Adipose tissue (tissue), 3 donors: ENCODE data around the gene TRAPPC1. TPM values are rescaled to one million over a fixed set of nuclear protein-coding genes. Genes with fewer than 3 reads are reported as not detected.

Experiments used
- H3K27ac ChIP-seq: one replicate; pipeline ENCODE4 v1.5.1; 2013; ENCODE audit warnings: low read depth, low read length
- WGBS, 3 donors: extraction: QIAGEN DNeasy Blood & Tissue Kit; methylation state at CpG; one replicate each; pipeline ENCODE4 v1.1.7; 2013; 5-methylcytosine and 5-hydroxymethylcytosine counted together
- polyA plus RNA-seq, 3 donors: library from polyadenylated mRNA; stranded (reverse); fragments of 200-250 nt; gene quantifications; one replicate each; pipeline ENCODE4 v1.2.3, GENCODE V29; 2013
- donor health status: healthy with polysubstance abuse.
- donor health status: Bipolar disorder and iron deficiency.
- donor health status: healthy.

The TRAPPC1 gene
- polyA plus RNA-seq, 3 donors = 51.1 to 132 (median 89.0) TPM

- 0 to 1% (median 1%) methylated on average over 30 to 64 of the region's 64 CpGs for WGBS, 3 donors
- peak overlapping the region; percentile 68 for H3K27ac ChIP-seq
These were observed 46.1 kb downstream of the TRAPPC1 start for GRCh38 chr17:7885367-7886226.

DNA sequence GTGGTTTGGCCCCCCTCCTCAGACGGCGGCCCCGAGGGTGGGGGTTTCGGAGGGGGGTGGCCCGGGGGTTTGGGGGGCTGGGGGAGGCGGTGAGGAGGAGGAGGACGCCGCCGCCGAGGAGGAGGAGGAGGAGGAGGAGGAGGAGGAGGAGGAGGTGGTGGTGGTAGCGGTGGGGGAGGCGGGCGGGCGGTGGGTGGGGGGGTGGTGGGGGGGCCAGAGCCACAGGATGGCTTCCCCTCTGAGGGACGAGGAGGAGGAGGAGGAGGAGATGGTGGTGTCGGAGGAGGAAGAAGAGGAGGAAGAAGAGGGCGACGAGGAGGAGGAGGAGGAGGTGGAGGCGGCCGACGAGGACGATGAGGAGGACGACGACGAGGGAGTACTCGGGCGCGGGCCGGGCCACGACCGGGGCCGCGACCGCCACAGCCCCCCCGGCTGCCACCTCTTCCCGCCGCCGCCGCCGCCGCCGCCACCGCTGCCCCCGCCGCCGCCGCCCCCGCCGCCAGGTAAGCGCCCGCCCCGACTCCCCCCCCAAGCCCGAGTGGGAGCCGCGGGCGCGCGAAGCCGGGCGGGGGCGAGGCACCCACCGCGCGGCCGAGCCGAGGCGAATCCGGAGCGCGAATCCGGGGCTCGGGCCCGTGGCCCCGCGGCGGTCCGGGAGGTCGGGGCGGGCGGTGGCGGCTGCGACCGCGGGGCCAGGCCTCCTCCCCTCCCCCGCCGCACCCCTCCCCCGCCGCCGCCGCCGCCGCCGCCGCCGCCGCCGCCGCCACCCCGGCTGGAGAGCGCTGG, 47.0 kb downstream of the TRAPPC1 start:
- 0 to 5% (median 1%) methylated on average over 12 to 78 of the region's 100 CpGs for WGBS, 3 donors

GRCh38 chr17:7883781-7884386, 47.9 kb downstream of the TRAPPC1 start:
- 6 to 13% (median 9%) methylated on average over 3 of the region's 3 CpGs for WGBS, 3 donors
- no peak overlapping the region for H3K27ac ChIP-seq

More for the DNA sequence above, 47.0 kb downstream of the TRAPPC1 start:
- no peak overlapping the region for H3K27ac ChIP-seq

DNA sequence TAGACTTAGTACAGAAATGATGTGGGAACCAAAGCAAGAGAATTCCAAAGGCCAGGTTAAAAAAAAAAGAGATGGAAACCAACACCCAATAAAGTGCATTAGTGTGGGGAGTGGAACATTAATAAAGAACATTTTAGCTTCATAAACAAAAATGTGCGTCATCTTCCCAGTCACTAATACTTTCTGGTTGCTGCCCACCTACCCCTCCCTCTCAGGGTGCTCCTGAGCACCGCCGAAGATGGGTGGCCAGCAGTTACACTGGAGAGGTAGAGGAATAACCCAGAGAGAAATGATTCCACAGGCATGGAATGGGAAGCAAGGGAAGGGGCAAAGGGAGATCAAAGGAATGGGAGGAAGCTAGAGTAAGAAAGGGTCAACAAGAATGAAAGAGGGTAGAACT, 49.1 kb downstream of the TRAPPC1 start:
- 78 to 87% (median 79%) methylated on average over 3 of the region's 3 CpGs for WGBS, 3 donors

GRCh38 chr17:7882068-7882467, 49.7 kb downstream of the TRAPPC1 start:
- H3K27ac ChIP-seq = no peak overlapping the region
- WGBS, 3 donors = 70 to 72% (median 70%) methylated on average over 7 of the region's 7 CpGs

More for the DNA sequence above, 49.1 kb downstream of the TRAPPC1 start:
- no peak overlapping the region for H3K27ac ChIP-seq

DNA sequence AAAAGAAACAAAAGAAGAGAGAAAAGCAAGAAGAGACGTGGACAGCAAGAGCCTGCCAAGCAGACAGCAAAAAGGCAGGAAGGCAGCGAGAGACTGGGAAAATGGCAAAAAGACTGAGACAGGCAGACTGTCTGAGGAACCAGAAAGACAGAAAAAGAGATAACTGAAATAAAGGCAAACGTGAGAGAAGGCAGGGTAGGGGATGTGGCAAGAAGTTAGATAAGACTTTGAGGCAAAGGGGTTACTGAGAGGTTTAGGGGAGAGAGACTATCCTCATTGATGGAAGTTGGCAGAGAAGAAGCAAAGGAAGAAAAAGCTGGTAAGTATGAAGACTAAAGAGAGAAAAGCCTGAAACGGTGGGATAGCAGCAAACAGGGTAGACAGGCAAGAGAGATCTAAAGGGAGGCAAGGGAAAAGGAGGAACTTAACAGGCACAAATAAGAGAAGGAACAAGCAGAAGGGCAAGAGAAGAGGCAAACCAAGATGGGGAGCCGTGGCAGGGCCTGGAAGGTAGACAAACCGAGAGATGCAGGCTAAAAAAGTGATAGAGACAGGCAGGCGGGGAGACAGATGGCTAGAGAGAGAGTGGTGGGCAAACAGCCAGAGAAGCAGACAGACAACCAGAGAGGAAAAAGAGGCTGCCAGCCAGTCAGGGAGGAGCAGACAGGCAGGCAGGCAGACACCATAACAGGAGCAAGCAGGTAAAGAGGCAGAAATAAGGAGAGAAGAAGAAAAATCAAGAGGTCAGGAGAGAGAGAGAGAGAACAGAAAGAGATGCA, 50.3 kb downstream of the TRAPPC1 start:
- no peak overlapping the region for H3K27ac ChIP-seq
- WGBS, 3 donors = 50 to 58% (median 52%) methylated on average over 7 of the region's 7 CpGs

Other genes with a start within 250 kb of the TRAPPC1 start
- 10 to 100 TPM; 13.5 to 17.8 (median 16.6) TPM for gene TP53, start 244.5 kb downstream of the TRAPPC1 start, polyA plus RNA-seq
- 1 to 10 TPM; 2.8 to 5.6 (median 5.0) TPM for gene WRAP53, start 243.5 kb downstream of the TRAPPC1 start, polyA plus RNA-seq
- gene EFNB3, start 226.7 kb downstream of the TRAPPC1 start, polyA plus RNA-seq = 1 to 10 TPM in 1 of 3 donors, under 1 TPM in 2; 0.54 to 1.1 (median 0.89) TPM
- gene DNAH2, start 214.2 kb downstream of the TRAPPC1 start, polyA plus RNA-seq = under 1 TPM; 0.03 to 0.79 (median 0.19) TPM
- 10 to 100 TPM in 2 of 3 donors, 1 to 10 TPM in 1; 4.6 to 44.6 (median 21.6) TPM for gene KDM6B, start 97.7 kb downstream of the TRAPPC1 start, polyA plus RNA-seq
- 10 to 100 TPM; 10.4 to 85.7 (median 77.4) TPM for gene TMEM88, start 76.9 kb downstream of the TRAPPC1 start, polyA plus RNA-seq
- gene NAA38, start 74.4 kb downstream of the TRAPPC1 start, polyA plus RNA-seq = 100 to 1,000 TPM in 2 of 3 donors, 10 to 100 TPM in 1; 69.0 to 191 (median 132) TPM
- gene CYB5D1, start 73.9 kb downstream of the TRAPPC1 start, polyA plus RNA-seq = 10 to 100 TPM in 2 of 3 donors, 1 to 10 TPM in 1; 8.9 to 15.4 (median 11.2) TPM
- 100 to 1,000 TPM in 1 of 3 donors, 10 to 100 TPM in 2; 38.4 to 169 (median 39.4) TPM for gene CHD3, start 43.2 kb downstream of the TRAPPC1 start, polyA plus RNA-seq
- gene RNF227, start 15.7 kb downstream of the TRAPPC1 start, polyA plus RNA-seq = 1 to 10 TPM; 1.9 to 2.2 (median 2.0) TPM
- 1 to 10 TPM in 2 of 3 donors, under 1 TPM in 1; 0.77 to 1.9 (median 1.7) TPM for gene KCNAB3, start 2.1 kb downstream of the TRAPPC1 start, polyA plus RNA-seq
- 10 to 100 TPM; 10.8 to 28.0 (median 15.7) TPM for gene CNTROB, start 260 bp upstream of the TRAPPC1 start, polyA plus RNA-seq
- gene GUCY2D, start 70.7 kb upstream of the TRAPPC1 start, polyA plus RNA-seq = under 1 TPM; 0.04 to 0.15 (median 0.11) TPM
- gene ALOX15B, start 107.1 kb upstream of the TRAPPC1 start, polyA plus RNA-seq = 1 to 10 TPM in 2 of 3 donors, under 1 TPM in 1; 0.71 to 1.2 (median 1.0) TPM
- gene ALOX12B, start 155.8 kb upstream of the TRAPPC1 start, polyA plus RNA-seq = under 1 TPM in 1 of 3 donors, not detected in 2; 0.79 TPM
- gene ALOXE3, start 186.6 kb upstream of the TRAPPC1 start, polyA plus RNA-seq = under 1 TPM in 2 of 3 donors, not detected in 1; 0.01 to 0.18 TPM
- under 1 TPM in 2 of 3 donors, not detected in 1; 0.03 to 0.16 TPM for gene HES7, start 192.2 kb upstream of the TRAPPC1 start, polyA plus RNA-seq
- gene PER1, start 220.5 kb upstream of the TRAPPC1 start, polyA plus RNA-seq = 100 to 1,000 TPM in 2 of 3 donors, 10 to 100 TPM in 1; 89.7 to 239 (median 142) TPM
- 10 to 100 TPM; 36.0 to 52.6 (median 49.6) TPM for gene VAMP2, start 231.0 kb upstream of the TRAPPC1 start, polyA plus RNA-seq
- gene TMEM107, start 244.4 kb upstream of the TRAPPC1 start, polyA plus RNA-seq = 10 to 100 TPM in 1 of 3 donors, 1 to 10 TPM in 2; 4.5 to 12.1 (median 8.6) TPM